ENCODE results near the gene TRIO. TPM values are rescaled to one million over a fixed set of nuclear protein-coding genes. Genes with fewer than 3 reads are reported as not detected.
"Not testable (repeated sequence)": the region's sequence is repeated elsewhere in the genome, so short reads cannot be mapped to it uniquely, and the experiment has no call there.

The TRIO gene
- 109 and 170 TPM in 2 replicates for total RNA-seq

DNA sequence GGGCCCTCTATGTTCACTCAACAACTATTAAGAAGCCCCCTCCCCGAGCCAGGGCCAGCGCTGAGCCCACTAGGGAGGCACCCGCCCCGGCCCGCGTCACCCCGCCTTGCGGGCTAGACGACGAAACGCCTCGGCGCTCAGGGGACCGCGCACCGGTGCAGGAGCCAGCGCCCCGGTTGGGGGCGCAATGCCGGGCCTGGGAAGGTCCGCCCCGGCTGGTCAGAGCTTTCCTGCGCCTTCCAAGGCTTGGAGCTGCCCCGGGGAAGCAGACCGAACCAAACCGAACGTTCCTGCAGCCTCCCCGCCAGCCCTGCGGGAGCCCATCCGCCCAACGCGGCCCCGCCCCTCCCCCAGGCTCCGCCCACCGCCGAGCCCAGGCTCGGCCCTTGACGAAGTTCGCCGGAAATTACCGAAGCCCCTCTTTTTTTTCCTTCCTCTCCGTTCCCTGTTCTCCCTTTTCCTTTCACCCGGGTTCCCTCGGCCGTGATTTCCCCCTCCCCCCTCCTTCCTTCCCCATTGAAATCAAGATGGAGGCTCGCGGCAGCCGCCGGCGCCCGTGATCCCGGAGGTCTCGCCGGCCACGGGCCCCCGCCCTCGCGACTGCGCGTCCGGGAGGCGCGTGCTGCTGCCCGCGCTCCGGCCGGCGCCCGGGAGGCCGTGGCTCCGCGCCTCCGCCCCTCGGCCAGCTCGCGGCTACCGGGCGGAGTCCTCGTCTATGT is at the start of gene TRIO:
TSS of gene TRIO (plus strand) at position 516 of the 719 bp plus-strand sequence. CDS start 384 bp downstream, outside the sequence.
- TF ChIP-seq, protein P1, sequence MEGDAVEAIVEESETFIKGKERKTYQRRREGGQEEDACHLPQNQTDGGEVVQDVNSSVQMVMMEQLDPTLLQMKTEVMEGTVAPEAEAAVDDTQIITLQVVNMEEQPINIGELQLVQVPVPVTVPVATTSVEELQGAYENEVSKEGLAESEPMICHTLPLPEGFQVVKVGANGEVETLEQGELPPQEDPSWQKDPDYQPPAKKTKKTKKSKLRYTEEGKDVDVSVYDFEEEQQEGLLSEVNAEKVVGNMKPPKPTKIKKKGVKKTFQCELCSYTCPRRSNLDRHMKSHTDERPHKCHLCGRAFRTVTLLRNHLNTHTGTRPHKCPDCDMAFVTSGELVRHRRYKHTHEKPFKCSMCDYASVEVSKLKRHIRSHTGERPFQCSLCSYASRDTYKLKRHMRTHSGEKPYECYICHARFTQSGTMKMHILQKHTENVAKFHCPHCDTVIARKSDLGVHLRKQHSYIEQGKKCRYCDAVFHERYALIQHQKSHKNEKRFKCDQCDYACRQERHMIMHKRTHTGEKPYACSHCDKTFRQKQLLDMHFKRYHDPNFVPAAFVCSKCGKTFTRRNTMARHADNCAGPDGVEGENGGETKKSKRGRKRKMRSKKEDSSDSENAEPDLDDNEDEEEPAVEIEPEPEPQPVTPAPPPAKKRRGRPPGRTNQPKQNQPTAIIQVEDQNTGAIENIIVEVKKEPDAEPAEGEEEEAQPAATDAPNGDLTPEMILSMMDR (conservative IDR thresholded peaks at IDR 0.05; ENCODE audit: low read depth, low read length), result peak; percentile 64
- DNase-seq (ENCODE audit: low read depth), result no peak

DNA sequence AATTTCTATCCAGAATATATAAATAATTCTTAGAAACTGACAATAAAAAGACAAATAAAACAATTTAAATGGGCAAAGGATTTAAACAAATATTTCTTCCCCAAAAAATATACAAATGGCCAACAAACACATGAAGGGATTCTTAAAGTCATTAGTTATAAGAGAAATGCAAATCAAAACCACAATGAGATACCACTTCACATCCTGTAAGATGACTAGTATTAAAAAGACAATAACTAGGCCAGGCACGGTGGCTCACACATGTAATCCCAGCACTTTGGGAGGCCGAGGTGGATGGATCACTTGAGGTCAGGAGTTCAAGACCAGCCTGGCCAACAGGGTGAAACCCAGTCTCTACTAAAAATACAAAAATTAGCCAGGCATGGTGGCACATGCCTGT is 45.8 kb upstream of the TRIO start:
- H3K4me3 ChIP-seq (ENCODE audit: low read depth, low read length); DNase-seq (ENCODE audit: low read depth): not testable (repeated sequence)

More for the DNA sequence above, at the start of gene TRIO:
- H3K4me3 ChIP-seq (ENCODE audit: low read depth, low read length), result peak within 1 kb of the TSS; percentile 99

DNA sequence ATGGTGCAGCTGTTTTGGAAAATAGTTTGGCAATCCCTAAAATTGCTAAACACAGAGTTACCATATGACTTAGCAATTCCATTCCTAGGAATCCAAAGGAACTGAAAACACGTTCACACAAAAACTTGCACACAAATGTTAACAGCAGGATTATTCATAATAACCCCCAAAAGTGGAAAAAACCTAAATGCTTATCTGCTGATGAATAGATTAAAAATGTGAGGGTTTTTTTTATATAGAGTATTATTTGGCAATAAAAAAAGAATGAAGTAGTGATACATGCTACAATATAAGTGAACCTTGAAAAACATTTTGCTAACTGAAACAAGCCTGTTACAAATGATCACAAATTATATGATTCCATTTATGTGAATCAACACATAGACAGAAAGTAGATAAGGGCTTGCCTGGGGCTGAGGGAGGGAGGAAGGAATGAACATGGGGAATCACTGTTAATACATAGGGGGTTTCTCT is 45.1 kb upstream of the TRIO start:
- TF ChIP-seq, protein P1 (conservative IDR thresholded peaks at IDR 0.05; ENCODE audit: low read depth, low read length), result no peak
- no peak overlapping the region for H3K4me3 ChIP-seq (ENCODE audit: low read depth, low read length)
- DNase-seq (ENCODE audit: low read depth), result no peak

DNA sequence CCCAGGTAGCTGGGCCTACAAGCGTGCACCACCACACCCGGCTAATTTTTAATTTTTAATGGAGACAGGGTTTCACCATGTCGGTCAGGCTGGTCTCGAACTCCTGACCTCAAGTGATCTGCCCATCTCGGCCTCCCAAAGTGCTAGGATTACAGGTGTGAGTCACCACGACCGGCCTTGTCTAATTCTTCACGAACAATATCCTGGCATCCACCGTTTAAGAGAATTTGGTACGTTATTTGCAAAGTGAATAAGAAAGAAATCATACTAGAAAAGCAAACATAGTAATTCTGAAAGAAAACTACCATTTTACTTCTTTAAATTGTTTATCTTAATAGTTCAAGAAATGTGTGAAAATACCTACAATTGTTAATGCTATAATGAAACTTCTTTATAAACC is 42.9 kb upstream of the TRIO start:
- DNase-seq (ENCODE audit: low read depth), result no peak
- TF ChIP-seq, protein P1 (conservative IDR thresholded peaks at IDR 0.05; ENCODE audit: low read depth, low read length), result no peak
- H3K4me3 ChIP-seq (ENCODE audit: low read depth, low read length), result no peak overlapping the region

DNA sequence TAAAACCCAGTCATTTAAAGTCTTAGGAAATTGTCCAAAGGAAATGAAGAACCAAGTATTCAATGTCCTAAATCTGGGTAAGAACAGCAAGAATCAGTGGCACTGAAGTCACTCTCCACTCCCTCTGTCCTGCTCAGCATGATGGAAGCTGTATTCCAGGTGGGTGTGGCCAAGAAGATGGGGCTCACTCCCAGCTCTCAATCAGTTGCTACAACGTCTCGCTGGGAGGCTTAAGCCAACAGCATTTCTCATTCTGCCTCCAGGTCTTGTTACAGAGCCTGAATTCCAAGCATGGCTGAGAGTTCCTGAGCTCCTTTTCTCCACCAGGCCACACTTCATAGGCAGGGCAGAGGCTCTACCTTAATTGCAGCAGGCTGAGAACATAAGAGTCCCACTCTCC is 41.2 kb upstream of the TRIO start:
- no peak overlapping the region for H3K4me3 ChIP-seq (ENCODE audit: low read depth, low read length)
- DNase-seq (ENCODE audit: low read depth), result no peak
- TF ChIP-seq, protein P1 (conservative IDR thresholded peaks at IDR 0.05; ENCODE audit: low read depth, low read length), result no peak

DNA sequence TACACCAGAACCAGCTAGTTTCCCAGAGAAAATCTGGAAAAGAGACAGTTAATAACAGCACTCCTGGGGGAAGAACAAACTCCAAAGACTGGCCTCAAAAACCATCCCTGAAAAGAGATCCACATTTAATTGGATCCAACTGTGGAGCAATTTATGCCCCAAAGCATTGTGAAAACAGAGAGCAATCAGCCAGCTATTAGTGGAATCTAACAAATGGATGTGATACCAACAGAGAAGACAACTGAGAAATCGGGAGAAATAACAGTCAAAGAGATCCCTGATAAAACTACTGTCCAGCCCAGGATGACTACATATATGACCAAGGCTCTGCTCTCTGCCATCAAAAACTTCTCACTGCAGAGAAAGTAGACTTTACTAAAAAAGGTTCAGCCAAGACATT is 40.5 kb upstream of the TRIO start:
- DNase-seq (ENCODE audit: low read depth), result no peak
- TF ChIP-seq, protein P1 (conservative IDR thresholded peaks at IDR 0.05; ENCODE audit: low read depth, low read length), result no peak
- H3K4me3 ChIP-seq (ENCODE audit: low read depth, low read length), result no peak overlapping the region

DNA sequence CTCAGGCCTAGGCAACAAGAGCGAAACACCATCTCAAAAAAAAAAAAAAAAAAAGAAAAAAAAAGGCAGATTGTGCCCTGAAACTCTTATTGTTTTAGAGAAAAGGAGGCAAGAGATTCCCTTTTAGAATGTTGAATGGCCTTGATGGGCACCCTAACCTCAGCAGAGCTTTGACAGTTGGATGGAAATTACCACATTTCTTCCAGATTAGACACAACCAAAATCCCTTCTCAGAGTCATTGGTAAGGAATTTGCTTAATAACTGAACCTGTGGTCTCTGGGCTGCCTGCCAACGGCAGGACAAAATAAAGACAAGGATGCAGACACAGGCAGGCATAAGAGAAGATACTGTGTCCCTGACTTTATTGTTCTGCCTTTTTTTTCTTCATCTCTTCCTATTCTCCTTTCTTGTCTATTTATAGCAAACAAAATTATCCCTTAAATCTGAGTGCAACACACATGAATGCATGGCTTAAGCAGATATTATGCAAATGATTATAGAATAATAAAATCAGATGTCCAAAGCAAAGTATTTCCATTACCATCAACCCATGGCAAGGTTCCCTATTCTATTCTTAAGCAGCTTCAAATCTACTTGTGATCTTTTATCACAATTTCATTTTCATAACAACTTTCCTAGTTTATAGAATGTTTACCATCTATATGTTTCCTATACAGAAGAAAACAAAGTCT is 37.3 kb upstream of the TRIO start:
- TF ChIP-seq, protein P1 (conservative IDR thresholded peaks at IDR 0.05; ENCODE audit: low read depth, low read length), result no peak
- peak; percentile 82 for DNase-seq (ENCODE audit: low read depth)

More for the DNA sequence above, 37.3 kb upstream of the TRIO start:
- H3K4me3 ChIP-seq (ENCODE audit: low read depth, low read length), result no peak overlapping the region
